Right lobe of liver (tissue), 6 donors: ENCODE data around the gene ACVRL1. TPM values are rescaled to one million over a fixed set of nuclear protein-coding genes. Genes with fewer than 3 reads are reported as not detected.

Source experiments
- ATAC-seq, 4 donors: fragments of 200-7000 bp; cut with Tn5 transposase; one replicate each; pipeline ENCODE4 v1.9.1; 2020; ENCODE audit warnings: mild to moderate bottlenecking in 4 of 4, moderate library complexity in 4 of 4
- DNase-seq, 3 donors: peaks; one replicate each; pipeline ENCODE4 v3.0.0-alpha.2; 2020
- H3K27ac ChIP-seq, 3 donors: fragments of 200-600 bp; one replicate each; pipeline ENCODE4 v1.8.0; 2022
- H3K27me3 ChIP-seq, 2 donors: fragments of 200-600 bp; one replicate each; pipeline ENCODE4 v1.8.0; 2022
- H3K36me3 ChIP-seq, 4 donors: fragments of 200-600 bp; sonication (generic) in 1 of 4; one replicate each; pipeline versions ENCODE4 v1.5.1 to v1.8.0; 2017 to 2022; ENCODE audit warnings: control low read depth in 1 of 4
- H3K4me1 ChIP-seq, 4 donors: fragments of 200-600 bp; sonication (generic) in 1 of 4; one replicate each; pipeline versions ENCODE4 v1.5.1 to v1.8.0; 2017 to 2022; ENCODE audit warnings: control low read depth in 1 of 4
- H3K4me3 ChIP-seq, 3 donors: fragments of 200-600 bp; one replicate each; pipeline ENCODE4 v1.8.0; 2022
- H3K9me3 ChIP-seq, 4 donors: fragments of 200-600 bp; sonication (generic) in 1 of 4; one replicate each; pipeline versions ENCODE4 v1.5.1 to v1.8.0; 2017 to 2022; ENCODE audit warnings: control low read depth in 1 of 4
- CTCF ChIP-seq, 4 donors: fragments of 200-600 bp in 3 of 4; fragments of 450-650 bp in 1 of 4; IDR thresholded peaks; one replicate each; pipeline versions ENCODE4 v1.5.1 to v1.8.0; 2016 to 2022; ENCODE audit warnings: antibody characterized with exemption in 4 of 4, mild to moderate bottlenecking in 2 of 4
- POLR2A ChIP-seq: fragments of 450-650 bp; IDR thresholded peaks from one replicate; pipeline ENCODE4 v1.6.1; 2017; ENCODE audit warnings: antibody characterized with exemption, mild to moderate bottlenecking
- WGBS: methylation state at CpG from one replicate; pipeline ENCODE4 v1.1.6; 2018; ENCODE audit warnings: low coverage, low lambda C conversion rate; ENCODE audit not compliant: insufficient coverage; ENCODE audit errors: missing lambda C conversion rate; 5-methylcytosine and 5-hydroxymethylcytosine counted together
- intact Hi-C, 2 donors: fragments of 100-400 bp; cut with DNase I; formaldehyde crosslinking; loops; one replicate each; pipeline versions ENCODE4 v1.11.2 to v1.14.1; 2022
- total RNA-seq, 6 experiments: library from RNA; depleted of rRNA in 2 of 6; stranded (reverse); fragments of >200 nt in 2 of 6; fragmentation: NEBNext Ultra II Directional in 3 of 6; extraction: Animal tissue kit (Norgen Biotek cat#: 25700) in 3 of 6; gene quantifications; one replicate each; pipeline versions ENCODE4 v1.1.0 to v1.2.4, GENCODE V29; 2016 to 2023
- donor health status: DM: no; HTN: yes; CAD: no.
- donor health status: DM: no; HTN: no; CAD: no.
- donor health status: DM: no; HTN: no; CAD: no.
- donor health status: DM: no; HTN: yes; CAD: no.
- donor health status: DM: no; HTN: yes; CAD: no.

Gene ACVRL1
- total RNA-seq, 6 experiments from 2014 or later: 2.9 to 10.7 (median 6.2) TPM

GRCh38 chr12:51897181-51897580, 10.1 kb upstream of the ACVRL1 start:
- intact Hi-C loops: loop anchor here (5.0 kb wide), 1 partner anchor 85 kb away; no protein-coding TSS in a partner anchor
- Histone ChIP-seq H3K36me3 (no peaks in the 10 kb centered on the region), H3K4me3 (no peak overlapping the region), H3K9me3 (no peaks in the 10 kb centered on the region), H3K4me1 (peaks cover 0 to 6% (median 0%) of the 10 kb centered on the region in 4 donors), H3K27me3 (no peaks in the 10 kb centered on the region), H3K27ac (no peak overlapping the region)
- peak; percentile 18 to 39 (median 28) for ATAC-seq
- DNase-seq: no peak
- TF ChIP-seq POLR2A (no peak), CTCF (IDR thresholded peaks at IDR 0.05) (no peak)
- WGBS: 40% methylated on average over 1 of the region's 8 CpGs

DNA sequence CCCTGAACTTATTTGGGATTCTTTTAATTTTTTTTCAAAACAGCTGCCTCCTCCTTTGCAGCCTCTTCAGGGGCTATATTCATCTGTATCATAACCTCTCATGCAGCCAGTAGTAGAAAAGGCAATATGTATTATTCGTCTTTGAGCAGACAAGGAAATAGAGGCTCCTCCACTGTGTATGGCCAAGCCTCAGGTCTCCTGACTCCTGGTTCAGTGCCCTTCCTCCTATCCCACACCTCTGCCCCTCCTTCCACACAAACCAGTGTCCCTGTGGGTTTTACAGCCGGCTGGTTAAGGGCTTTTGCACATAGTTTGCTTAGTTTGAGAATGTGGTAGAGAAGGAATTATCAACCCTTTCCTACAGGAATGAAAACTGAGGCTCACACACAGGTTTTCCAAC, 8.8 kb upstream of the ACVRL1 start:
- no peak overlapping the region for H3K4me3 ChIP-seq
- TF ChIP-seq CTCF (IDR thresholded peaks at IDR 0.05) (no peak), POLR2A (no peak)
- H3K9me3 ChIP-seq: no peaks in the 10 kb centered on the region
- intact Hi-C loops: loop anchor here (5.0 kb wide), 1 partner anchor 84 kb away; no protein-coding TSS in a partner anchor
- no peak overlapping the region for H3K27ac ChIP-seq
- H3K4me1 ChIP-seq: peaks cover 0 to 6% (median 0%) of the 10 kb centered on the region in 4 donors
- ATAC-seq (no peak), DNase-seq (no peak)
- H3K27me3 ChIP-seq: no peaks in the 10 kb centered on the region
- 83% methylated on average over 2 of the region's 2 CpGs for WGBS
- no peaks in the 10 kb centered on the region for H3K36me3 ChIP-seq

DNA sequence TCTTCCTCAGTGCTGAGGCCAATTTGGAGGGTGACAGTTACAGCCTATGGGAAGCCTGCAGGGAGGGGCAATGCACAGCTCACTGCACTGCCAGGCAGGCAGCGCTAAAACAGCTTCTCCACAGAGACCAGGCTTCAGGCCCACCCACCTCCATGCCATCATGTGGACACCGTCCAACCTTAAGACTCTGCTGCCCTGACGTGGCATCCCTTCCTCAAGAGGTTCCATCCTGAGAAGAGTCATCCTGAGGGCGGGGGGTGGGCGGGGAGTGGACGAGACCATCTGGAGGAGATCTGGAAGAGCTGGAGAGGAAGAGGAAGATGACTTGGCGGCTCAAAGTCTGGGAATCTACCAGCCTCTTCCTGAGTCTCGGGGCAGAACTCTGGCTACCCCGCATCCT, 8.4 kb upstream of the ACVRL1 start:
- no peaks in the 10 kb centered on the region for H3K27me3 ChIP-seq
- WGBS: no CpG with 5 or more reads among the region's 9 CpGs

DNA sequence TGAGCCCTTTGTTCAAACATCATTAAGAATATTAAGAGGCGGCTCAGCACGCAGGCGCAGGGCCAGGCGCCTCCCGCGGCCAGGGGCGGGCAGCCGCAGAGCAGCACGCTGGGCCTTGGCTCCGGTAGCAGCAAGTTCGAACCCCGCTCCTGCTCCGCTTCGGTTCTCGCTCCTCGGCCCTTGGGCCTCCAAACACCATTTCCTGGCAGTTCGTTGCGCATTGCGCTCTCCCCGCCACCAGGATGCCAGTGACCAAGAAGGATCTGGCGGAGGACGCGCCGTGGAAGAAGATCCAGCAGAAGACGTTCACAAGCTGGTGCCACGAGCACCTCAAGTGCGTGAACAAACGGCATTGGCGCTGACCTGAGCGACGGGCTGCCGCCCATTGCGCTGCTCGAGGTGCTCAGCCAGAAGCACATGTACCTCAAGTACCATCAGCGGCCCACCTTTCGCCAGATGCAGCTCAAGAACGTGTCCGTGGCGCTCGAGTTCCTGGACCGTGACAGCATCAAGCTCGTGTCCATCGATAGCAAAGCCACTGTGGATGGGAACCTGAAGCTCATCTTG, 6.9 kb upstream of the ACVRL1 start:
- intact Hi-C loops: no loop called here
- no peak overlapping the region for H3K4me3 ChIP-seq
- no peak for ATAC-seq
- WGBS: 89% methylated on average over 12 of the region's 43 CpGs
- no peaks in the 10 kb centered on the region for H3K9me3 ChIP-seq
- no peak overlapping the region for H3K27ac ChIP-seq
- H3K36me3 ChIP-seq: no peaks in the 10 kb centered on the region
- H3K27me3 ChIP-seq: no peaks in the 10 kb centered on the region
- TF ChIP-seq POLR2A (no peak), CTCF (IDR thresholded peaks at IDR 0.05) (no peak)
- no peak for DNase-seq
- no peaks in the 10 kb centered on the region for H3K4me1 ChIP-seq

More for the DNA sequence above, 8.4 kb upstream of the ACVRL1 start:
- H3K27ac ChIP-seq: no peak overlapping the region
- intact Hi-C loops: loop anchor here (5.0 kb wide), 1 partner anchor 83 kb away; no protein-coding TSS in a partner anchor
- TF ChIP-seq CTCF (IDR thresholded peaks at IDR 0.05) (no peak), POLR2A (no peak)
- no peak overlapping the region for H3K4me3 ChIP-seq
- peaks cover 0 to 6% (median 0%) of the 10 kb centered on the region in 4 donors for H3K4me1 ChIP-seq
- no peaks in the 10 kb centered on the region for H3K36me3 ChIP-seq
- no peaks in the 10 kb centered on the region for H3K9me3 ChIP-seq
- DNase-seq: no peak
- peak in 1 of 4 donors; percentile 14 for ATAC-seq
